Measurements from ENCODE around the gene ATP8B1. TPM values are rescaled to one million over a fixed set of nuclear protein-coding genes. Genes with fewer than 3 reads are reported as not detected.

Gene ATP8B1
- total RNA-seq, 1 experiment from 2014 or later, result 1.1 TPM

GRCh38 chr18:57793302-57793986 lies 9.7 kb downstream of the ATP8B1 start:
- no peak overlapping the region for H3K27ac ChIP-seq (ENCODE audit: insufficient read length, low read depth, low read length)

More at GRCh38 chr18:57793302-57793986, 9.7 kb downstream of the ATP8B1 start:
- Histone ChIP-seq H3T11ph (ENCODE audit: low read length) (no peak overlapping the region), H3K9ac (ENCODE audit: extremely low read depth, insufficient read length, low read length) (no peak overlapping the region), H3K23me2 (ENCODE audit: insufficient read length, low read depth, low read length, poor library complexity, severe bottlenecking) (no peaks in the 10 kb centered on the region), H3K79me2 (ENCODE audit: insufficient read depth, low read length) (no peaks in the 10 kb centered on the region), H3K27me3 (ENCODE audit: insufficient read depth, low read length) (no peaks in the 10 kb centered on the region), H3K14ac (ENCODE audit: insufficient read depth, low read length) (peak overlapping the region; percentile 56; the same call in 1 of the 2 replicates), H2AFZ (ENCODE audit: low read length) (no peak overlapping the region), H4K8ac (replicated peaks; ENCODE audit: insufficient read length, low read depth, low read length) (no peak overlapping the region), H2BK20ac (ENCODE audit: low read depth, low read length, poor library complexity, severe bottlenecking) (no peak overlapping the region), H2BK120ac (ENCODE audit: low read depth, low read length, poor library complexity, severe bottlenecking) (no peak overlapping the region), H3K4me2 (ENCODE audit: insufficient read depth, insufficient read length, low read length) (no peak overlapping the region), H2BK12ac (ENCODE audit: insufficient read length, low read depth, low read length) (no peak overlapping the region), H3K23ac (ENCODE audit: insufficient read length, low read depth, low read length) (no peak overlapping the region), H3K4me1 (ENCODE audit: insufficient read depth, low read length) (peaks cover 2% of the 10 kb centered on the region; the same call in 1 of the 2 replicates), H3K18ac (ENCODE audit: insufficient read length, low read depth, low read length) (no peak overlapping the region), H4K5ac (ENCODE audit: insufficient read length, low read depth, low read length) (no peak overlapping the region), H3K56ac (ENCODE audit: insufficient read length, low read depth, low read length) (no peak overlapping the region), H3K79me1 (ENCODE audit: insufficient read depth, low read depth, low read length, poor library complexity, severe bottlenecking) (no peaks in the 10 kb centered on the region), H2BK15ac (ENCODE audit: low read depth, low read length) (no peak overlapping the region), H3K4ac (ENCODE audit: low read depth, low read length) (no peak overlapping the region), H4K20me1 (ENCODE audit: control insufficient read depth, insufficient read depth, insufficient read length) (no peaks in the 10 kb centered on the region), H3K9me3 (ENCODE audit: control insufficient read depth, low read depth, low read length) (no peaks in the 10 kb centered on the region), H4K91ac (ENCODE audit: insufficient read length, low read depth, low read length) (no peak overlapping the region), H2BK5ac (ENCODE audit: insufficient read length, low read length) (no peak overlapping the region), H2AK5ac (ENCODE audit: insufficient read length, low read length) (no peak overlapping the region)
- Mint-ChIP-seq H3K27me3 (ENCODE audit: low read depth) (peaks cover 9% of the 10 kb centered on the region; the same call in 1 of the 2 replicates), H3K36me3 (ENCODE audit: insufficient read depth in 1 of 3, low read depth in 3 of 3) (peaks cover 0 to 2% (median 0%) of the 10 kb centered on the region in 3 experiments; a peak in 2 of 7 replicates), H3K27ac (0 out of 7 replicates have a peak overlapping the region, but pooled peaks of 1 of the 3 experiments have one; percentile 11), H3K4me3 (no peak overlapping the region), H3K9me3 (peaks cover 2 to 4% of the 10 kb centered on the region in 2 experiments; a peak in 2 of 5 replicates), H3K4me1 (peaks cover 6 to 13% of the 10 kb centered on the region in 2 experiments)
- no peak for TF ChIP-seq CTCF (conservative IDR thresholded peaks at IDR 0.05)
- no peak for DNase-seq
- WGBS (ENCODE audit: extremely low coverage, insufficient read length, low lambda C conversion rate), result no CpG with 5 or more reads among the region's 3 CpGs

All from H9 (cell line).